Memory B cell (primary cell): ENCODE measurements around the gene ZFPM1.

ENCODE experiments used
- ATAC-seq: fragments of 150-1000 bp; cut with Tn5 transposase; 2 replicates; pipeline ENCODE4 v1.10.0; 2021; ENCODE audit warnings: low read depth, mild to moderate bottlenecking, moderate library complexity
- DNase-seq, 2 donors: peaks; one replicate each; pipeline ENCODE4 v3.0.0; 2022; ENCODE audit warnings: low spot score in 2 of 2
- H3K27ac Mint-ChIP-seq: one replicate; pipeline ENCODE4 v1.8.0; 2022; ENCODE audit warnings: mild to moderate bottlenecking, moderate library complexity, mixed read lengths
- H3K27me3 Mint-ChIP-seq: one replicate; pipeline ENCODE4 v1.8.0; 2022; ENCODE audit warnings: mixed read lengths
- H3K36me3 Mint-ChIP-seq: one replicate; pipeline ENCODE4 v1.8.0; 2022; ENCODE audit warnings: mild to moderate bottlenecking, mixed read lengths
- H3K4me1 Mint-ChIP-seq: one replicate; pipeline ENCODE4 v1.8.0; 2022; ENCODE audit warnings: mixed read lengths
- H3K4me3 Mint-ChIP-seq: one replicate; pipeline ENCODE4 v1.8.0; 2022; ENCODE audit warnings: mild to moderate bottlenecking, moderate library complexity, mixed read lengths
- H3K9me3 Mint-ChIP-seq: one replicate; pipeline ENCODE4 v1.8.0; 2022; ENCODE audit warnings: mixed read lengths

The ZFPM1 gene

GRCh38 chr16:88434746-88435145, 18.3 kb upstream of the ZFPM1 start:
- no peak for DNase-seq
- Mint-ChIP-seq H3K4me3 (no peak overlapping the region), H3K27me3 (no peaks in the 10 kb centered on the region), H3K9me3 (no peaks in the 10 kb centered on the region), H3K4me1 (peaks cover 2% of the 10 kb centered on the region), H3K27ac (no peak overlapping the region), H3K36me3 (no peaks in the 10 kb centered on the region)
- ATAC-seq = no peak

GRCh38 chr16:88435437-88436355, 17.4 kb upstream of the ZFPM1 start:
- Mint-ChIP-seq H3K27ac (no peak overlapping the region), H3K4me3 (no peak overlapping the region), H3K27me3 (no peaks in the 10 kb centered on the region), H3K36me3 (no peaks in the 10 kb centered on the region), H3K4me1 (no peaks in the 10 kb centered on the region), H3K9me3 (no peaks in the 10 kb centered on the region)
- no peak for ATAC-seq
- no peak for DNase-seq

- Mint-ChIP-seq H3K4me3 (no peak overlapping the region), H3K36me3 (no peaks in the 10 kb centered on the region), H3K27me3 (no peaks in the 10 kb centered on the region), H3K27ac (no peak overlapping the region), H3K4me1 (no peaks in the 10 kb centered on the region), H3K9me3 (no peaks in the 10 kb centered on the region)
- DNase-seq (no peak), ATAC-seq (no peak)
Measured at GRCh38 chr16:88436796-88437195, 16.3 kb upstream of the ZFPM1 start.

GRCh38 chr16:88437367-88437964, 15.6 kb upstream of the ZFPM1 start:
- no peak overlapping the region for H3K27ac Mint-ChIP-seq
- H3K27me3 Mint-ChIP-seq = no peaks in the 10 kb centered on the region
- ATAC-seq (peak; percentile 89), DNase-seq (peak; percentile 72 to 87)
- H3K4me1 Mint-ChIP-seq = no peaks in the 10 kb centered on the region
- H3K36me3 Mint-ChIP-seq = no peaks in the 10 kb centered on the region
- H3K9me3 Mint-ChIP-seq = no peaks in the 10 kb centered on the region
- H3K4me3 Mint-ChIP-seq = no peak overlapping the region

- ATAC-seq = no peak
- no peak for DNase-seq
- Mint-ChIP-seq H3K27me3 (no peaks in the 10 kb centered on the region), H3K27ac (no peak overlapping the region), H3K4me3 (no peak overlapping the region), H3K4me1 (peaks cover 3% of the 10 kb centered on the region), H3K36me3 (no peaks in the 10 kb centered on the region), H3K9me3 (no peaks in the 10 kb centered on the region)
Measured at GRCh38 chr16:88438084-88438870, 14.8 kb upstream of the ZFPM1 start.

- no peak for DNase-seq
- ATAC-seq = no peak
Measured at GRCh38 chr16:88439016-88439415, 14.1 kb upstream of the ZFPM1 start.

GRCh38 chr16:88439706-88440105, 13.4 kb upstream of the ZFPM1 start:
- DNase-seq (no peak), ATAC-seq (no peak)
- no peaks in the 10 kb centered on the region for H3K9me3 Mint-ChIP-seq
- H3K4me1 Mint-ChIP-seq = peaks cover 4% of the 10 kb centered on the region
- H3K27me3 Mint-ChIP-seq = no peaks in the 10 kb centered on the region
- no peak overlapping the region for H3K27ac Mint-ChIP-seq
- no peak overlapping the region for H3K4me3 Mint-ChIP-seq
- H3K36me3 Mint-ChIP-seq = no peaks in the 10 kb centered on the region

More at GRCh38 chr16:88439016-88439415, 14.1 kb upstream of the ZFPM1 start:
- Mint-ChIP-seq H3K36me3 (no peaks in the 10 kb centered on the region), H3K9me3 (no peaks in the 10 kb centered on the region), H3K27ac (no peak overlapping the region), H3K4me3 (no peak overlapping the region), H3K27me3 (no peaks in the 10 kb centered on the region), H3K4me1 (peaks cover 4% of the 10 kb centered on the region)

GRCh38 chr16:88440111-88440510, 13.0 kb upstream of the ZFPM1 start:
- ATAC-seq = no peak
- no peak overlapping the region for H3K4me3 Mint-ChIP-seq
- no peaks in the 10 kb centered on the region for H3K9me3 Mint-ChIP-seq
- H3K27ac Mint-ChIP-seq = no peak overlapping the region
- no peaks in the 10 kb centered on the region for H3K27me3 Mint-ChIP-seq
- peaks cover 4% of the 10 kb centered on the region for H3K4me1 Mint-ChIP-seq
- H3K36me3 Mint-ChIP-seq = no peaks in the 10 kb centered on the region
- DNase-seq = no peak

- no peaks in the 10 kb centered on the region for H3K36me3 Mint-ChIP-seq
- H3K4me3 Mint-ChIP-seq = no peak overlapping the region
- no peaks in the 10 kb centered on the region for H3K27me3 Mint-ChIP-seq
- ATAC-seq = no peak
- no peaks in the 10 kb centered on the region for H3K9me3 Mint-ChIP-seq
- peaks cover 4% of the 10 kb centered on the region for H3K4me1 Mint-ChIP-seq
- no peak for DNase-seq
- H3K27ac Mint-ChIP-seq = no peak overlapping the region
Measured at GRCh38 chr16:88440686-88441405, 12.2 kb upstream of the ZFPM1 start.

GRCh38 chr16:88441460-88441859, 11.6 kb upstream of the ZFPM1 start:
- no peaks in the 10 kb centered on the region for H3K36me3 Mint-ChIP-seq
- no peaks in the 10 kb centered on the region for H3K27me3 Mint-ChIP-seq
- H3K27ac Mint-ChIP-seq = no peak overlapping the region
- DNase-seq (no peak), ATAC-seq (no peak)
- H3K4me1 Mint-ChIP-seq = peaks cover 4% of the 10 kb centered on the region
- no peak overlapping the region for H3K4me3 Mint-ChIP-seq
- no peaks in the 10 kb centered on the region for H3K9me3 Mint-ChIP-seq

GRCh38 chr16:88442383-88442726, 10.7 kb upstream of the ZFPM1 start:
- no peaks in the 10 kb centered on the region for H3K9me3 Mint-ChIP-seq
- no peaks in the 10 kb centered on the region for H3K27me3 Mint-ChIP-seq
- no peak overlapping the region for H3K27ac Mint-ChIP-seq
- ATAC-seq = no peak
- H3K36me3 Mint-ChIP-seq = no peaks in the 10 kb centered on the region
- H3K4me1 Mint-ChIP-seq = peaks cover 4% of the 10 kb centered on the region
- DNase-seq = no peak
- H3K4me3 Mint-ChIP-seq = no peak overlapping the region

GRCh38 chr16:88442727-88443576, 10.1 kb upstream of the ZFPM1 start:
- Mint-ChIP-seq H3K36me3 (no peaks in the 10 kb centered on the region), H3K27ac (no peak overlapping the region), H3K9me3 (no peaks in the 10 kb centered on the region), H3K4me3 (peak overlapping the region; percentile 28), H3K27me3 (no peaks in the 10 kb centered on the region), H3K4me1 (peaks cover 6% of the 10 kb centered on the region)
- peak; percentile 84 for ATAC-seq
- DNase-seq = peak; percentile 87 to 89
